Measurements from ENCODE around the gene UGT1A4.

Gene UGT1A4

DNA sequence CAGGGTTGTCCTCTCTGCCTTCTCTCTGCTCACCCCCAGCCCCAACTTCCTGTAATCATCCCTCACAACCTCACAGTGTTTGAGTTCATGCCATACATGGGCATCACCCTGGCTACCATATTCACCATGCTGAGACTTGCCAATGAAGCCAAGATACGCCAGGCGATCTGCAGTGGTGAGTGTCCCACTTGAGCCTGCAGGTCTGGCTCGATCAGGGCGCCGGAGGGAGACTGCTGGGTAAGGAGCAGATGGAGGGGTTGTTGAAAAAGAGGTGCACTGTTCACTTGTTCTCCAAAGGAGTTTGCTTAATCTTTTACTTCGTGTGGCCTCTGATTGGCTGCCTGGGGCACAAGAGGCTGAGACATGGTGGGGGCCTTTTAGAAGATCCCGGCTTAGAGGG is 74.2 kb downstream of the UGT1A4 start:
- no peaks in the 10 kb centered on the region for H3K9me3 ChIP-seq (ENCODE audit: insufficient read depth, low read depth, low read length)
- no peak overlapping the region for H3K9ac ChIP-seq (ENCODE audit: low read depth, low read length, poor library complexity, severe bottlenecking)
- no peaks in the 10 kb centered on the region for H3K9me2 ChIP-seq (replicated peaks; ENCODE audit: low read depth, low read length)
- no peaks in the 10 kb centered on the region for H3K4me1 ChIP-seq (ENCODE audit: insufficient read depth, low read length, poor library complexity, severe bottlenecking)
- no peaks in the 10 kb centered on the region for H3K79me2 ChIP-seq (ENCODE audit: insufficient read depth, low read length)
- no peaks in the 10 kb centered on the region for H3F3A ChIP-seq (ENCODE audit: low read depth)
- no peak overlapping the region for H2AFZ ChIP-seq (ENCODE audit: low read length)
- no peaks in the 10 kb centered on the region for H3K36me3 ChIP-seq (ENCODE audit: insufficient read depth, low read length)
- TF ChIP-seq, protein P1, sequence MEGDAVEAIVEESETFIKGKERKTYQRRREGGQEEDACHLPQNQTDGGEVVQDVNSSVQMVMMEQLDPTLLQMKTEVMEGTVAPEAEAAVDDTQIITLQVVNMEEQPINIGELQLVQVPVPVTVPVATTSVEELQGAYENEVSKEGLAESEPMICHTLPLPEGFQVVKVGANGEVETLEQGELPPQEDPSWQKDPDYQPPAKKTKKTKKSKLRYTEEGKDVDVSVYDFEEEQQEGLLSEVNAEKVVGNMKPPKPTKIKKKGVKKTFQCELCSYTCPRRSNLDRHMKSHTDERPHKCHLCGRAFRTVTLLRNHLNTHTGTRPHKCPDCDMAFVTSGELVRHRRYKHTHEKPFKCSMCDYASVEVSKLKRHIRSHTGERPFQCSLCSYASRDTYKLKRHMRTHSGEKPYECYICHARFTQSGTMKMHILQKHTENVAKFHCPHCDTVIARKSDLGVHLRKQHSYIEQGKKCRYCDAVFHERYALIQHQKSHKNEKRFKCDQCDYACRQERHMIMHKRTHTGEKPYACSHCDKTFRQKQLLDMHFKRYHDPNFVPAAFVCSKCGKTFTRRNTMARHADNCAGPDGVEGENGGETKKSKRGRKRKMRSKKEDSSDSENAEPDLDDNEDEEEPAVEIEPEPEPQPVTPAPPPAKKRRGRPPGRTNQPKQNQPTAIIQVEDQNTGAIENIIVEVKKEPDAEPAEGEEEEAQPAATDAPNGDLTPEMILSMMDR (conservative IDR thresholded peaks at IDR 0.05; ENCODE audit: low read length): no peak
- TF ChIP-seq EZH2phosphoT487 (IDR thresholded peaks at IDR 0.05; ENCODE audit: borderline replicate concordance): no peak
- H3K4me3 ChIP-seq (ENCODE audit: low read length, poor library complexity, severe bottlenecking): no peak overlapping the region
- H4K20me1 ChIP-seq (ENCODE audit: insufficient read depth, low read length, poor library complexity, severe bottlenecking): no peaks in the 10 kb centered on the region
- H3K4me2 ChIP-seq (ENCODE audit: low read depth, low read length, poor library complexity, severe bottlenecking): no peak overlapping the region
- no peaks in the 10 kb centered on the region for H3K27me3 ChIP-seq (ENCODE audit: insufficient read depth, low read length, poor library complexity, severe bottlenecking)

- Histone ChIP-seq H3K4me2 (ENCODE audit: low read depth, low read length, poor library complexity, severe bottlenecking) (no peak overlapping the region), H3K79me2 (ENCODE audit: insufficient read depth, low read length) (no peaks in the 10 kb centered on the region), H3K4me1 (ENCODE audit: insufficient read depth, low read length, poor library complexity, severe bottlenecking) (no peaks in the 10 kb centered on the region), H3K9ac (ENCODE audit: low read depth, low read length, poor library complexity, severe bottlenecking) (no peak overlapping the region), H4K20me1 (ENCODE audit: insufficient read depth, low read length, poor library complexity, severe bottlenecking) (no peaks in the 10 kb centered on the region), H3F3A (ENCODE audit: low read depth) (no peaks in the 10 kb centered on the region), H3K36me3 (ENCODE audit: insufficient read depth, low read length) (no peaks in the 10 kb centered on the region), H3K4me3 (ENCODE audit: low read length, poor library complexity, severe bottlenecking) (no peak overlapping the region), H3K9me3 (ENCODE audit: insufficient read depth, low read depth, low read length) (no peaks in the 10 kb centered on the region), H3K27me3 (ENCODE audit: insufficient read depth, low read length, poor library complexity, severe bottlenecking) (no peaks in the 10 kb centered on the region), H3K9me2 (replicated peaks; ENCODE audit: low read depth, low read length) (no peaks in the 10 kb centered on the region), H2AFZ (ENCODE audit: low read length) (no peak overlapping the region)
- TF ChIP-seq, protein P1 (conservative IDR thresholded peaks at IDR 0.05; ENCODE audit: low read length): no peak
- no peak for TF ChIP-seq EZH2phosphoT487 (IDR thresholded peaks at IDR 0.05; ENCODE audit: borderline replicate concordance)
These were observed 75.1 kb downstream of the UGT1A4 start for GRCh38 chr2:233793465-233794127.

DNA sequence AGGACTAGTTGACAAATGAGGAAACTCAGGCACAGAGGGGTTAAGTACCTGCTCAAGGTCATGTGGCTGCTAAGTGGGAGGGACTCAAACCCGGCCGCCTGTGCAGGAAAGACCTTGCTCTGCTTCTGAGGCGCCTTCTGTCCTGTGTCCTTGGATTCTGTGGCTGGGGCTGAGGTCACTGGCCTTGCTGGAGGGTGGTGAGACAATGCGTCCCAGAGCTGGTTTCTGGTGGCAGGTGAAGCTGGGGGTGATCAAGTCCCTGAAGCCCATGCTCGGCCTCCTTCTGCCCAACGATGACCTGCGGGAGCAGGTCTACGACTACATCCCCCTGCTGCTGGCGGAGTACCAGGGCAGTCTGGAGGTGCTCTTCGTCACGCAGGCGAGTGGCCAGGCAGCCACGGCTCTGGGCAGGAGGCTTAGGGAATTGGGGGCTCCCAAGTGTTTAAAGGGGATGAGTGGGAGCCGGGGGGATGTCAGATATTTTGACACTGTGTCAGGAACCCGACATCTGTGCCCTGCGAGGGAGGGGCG is 75.7 kb downstream of the UGT1A4 start:
- Histone ChIP-seq H3K27me3 (ENCODE audit: insufficient read depth, low read length, poor library complexity, severe bottlenecking) (no peaks in the 10 kb centered on the region), H3K9me2 (replicated peaks; ENCODE audit: low read depth, low read length) (no peaks in the 10 kb centered on the region), H3F3A (ENCODE audit: low read depth) (no peaks in the 10 kb centered on the region), H2AFZ (ENCODE audit: low read length) (no peak overlapping the region), H3K4me2 (ENCODE audit: low read depth, low read length, poor library complexity, severe bottlenecking) (no peak overlapping the region), H3K9ac (ENCODE audit: low read depth, low read length, poor library complexity, severe bottlenecking) (no peak overlapping the region), H3K4me3 (ENCODE audit: low read length, poor library complexity, severe bottlenecking) (no peak overlapping the region), H3K36me3 (ENCODE audit: insufficient read depth, low read length) (no peaks in the 10 kb centered on the region), H3K79me2 (ENCODE audit: insufficient read depth, low read length) (no peaks in the 10 kb centered on the region), H3K4me1 (ENCODE audit: insufficient read depth, low read length, poor library complexity, severe bottlenecking) (no peaks in the 10 kb centered on the region), H3K9me3 (ENCODE audit: insufficient read depth, low read depth, low read length) (no peaks in the 10 kb centered on the region), H4K20me1 (ENCODE audit: insufficient read depth, low read length, poor library complexity, severe bottlenecking) (no peaks in the 10 kb centered on the region)
- TF ChIP-seq, protein P1 (conservative IDR thresholded peaks at IDR 0.05; ENCODE audit: low read length): no peak
- no peak for TF ChIP-seq EZH2phosphoT487 (IDR thresholded peaks at IDR 0.05; ENCODE audit: borderline replicate concordance)

Data from Loucy (cell line).